ENCODE results near the gene KCNAB3. TPM values are rescaled to one million over a fixed set of nuclear protein-coding genes. Genes with fewer than 3 reads are reported as not detected.

The KCNAB3 gene
- total and polyA plus RNA-seq, 9 of the 15 experiments (the other 6 are each of a cell fraction or from before 2014, with no cell fraction given) = 0.03 to 2.5 (median 1.1) TPM

GRCh38 chr17:7889166-7889955 lies 40.3 kb downstream of the KCNAB3 start:
- Histone ChIP-seq H3K79me2 (ENCODE audit: control insufficient read depth, insufficient read depth, low read length) (peaks cover 39% of the 10 kb centered on the region), H3K9me3 (replicated peaks; ENCODE audit: control insufficient read depth, insufficient read depth, low read depth, low read length) (no peaks in the 10 kb centered on the region), H3K36me3 (ENCODE audit: control insufficient read depth, insufficient read depth, low read length) (peaks cover 27% of the 10 kb centered on the region; the same call in 1 of the 3 replicates), H3K4me3 (no peak overlapping the region), H3K4me1 (replicated peaks in 1 of 2; ENCODE audit: control insufficient read depth in 2 of 2, insufficient read depth in 2 of 2, low read length in 2 of 2) (peaks cover 17 to 31% of the 10 kb centered on the region in 2 experiments; a peak in 4 of 5 replicates), H3K27ac (ENCODE audit: extremely low read depth, low read depth, low read length) (no peak overlapping the region), H2AFZ (ENCODE audit: low read depth, low read length) (no peak overlapping the region), H3K4me2 (ENCODE audit: insufficient read depth, low read length) (no peak overlapping the region), H3K9me1 (ENCODE audit: control insufficient read depth, insufficient read depth, low read length) (peaks cover 3% of the 10 kb centered on the region), H3K9ac (ENCODE audit: insufficient read depth in 1 of 2, low read depth in 2 of 2, low read length in 2 of 2) (peak overlapping the region in 1 of 2 experiments; percentile 74; a peak in 2 of 4 replicates), H4K20me1 (replicated peaks; ENCODE audit: control insufficient read depth, insufficient read depth, low read length) (no peaks in the 10 kb centered on the region; the same call in 1 of the 2 replicates), H3K27me3 (ENCODE audit: control insufficient read depth in 2 of 2, insufficient read depth in 2 of 2, low read length in 2 of 2) (no peaks in the 10 kb centered on the region)
- ATAC-seq (no peak), FAIRE-seq (no peak), DNase-seq (ENCODE audit: extremely low read depth in 1 of 4, low spot score in 3 of 4) (peak in 2 of 4 experiments; percentile 10 to 16)
- intact Hi-C loops (cut with micrococcal nuclease) = no loop called here
- ChIA-PET POLR2A (no interaction called here), CTCF (ENCODE audit: low intra/inter-chr PET ratio) (no interaction called here)
- 70% methylated on average over 5 of the region's 11 CpGs for WGBS (ENCODE audit: insufficient coverage, low coverage, missing lambda C conversion rate)
- in situ Hi-C loops (cut with MboI) = no loop called here
- no TSS peak for BruUV-seq (replicated peaks)
- TF ChIP-seq NFIC (IDR thresholded peaks at IDR 0.05) = peak; percentile 67
- TF ChIP-seq CREB3 (tag; conservative IDR thresholded peaks at IDR 0.05; ENCODE audit: low read depth) = no peak

Data from K562 (cell line).